ENCODE measurements around the gene ZNRF2.
A peak's percentile ranks its signal among the peaks of the same experiment; 100 is the strongest.

GRCh38 chr7:30276203-30276900 lies 8.0 kb upstream of the ZNRF2 start:
- peak; percentile 66 for TF ChIP-seq CTCF (IDR thresholded peaks at IDR 0.05; ENCODE audit: poor library complexity)
- TF ChIP-seq EZH2phosphoT487 (IDR thresholded peaks at IDR 0.05; ENCODE audit: low read depth, severe bottlenecking, unreplicated experiment), result no peak
